NK-92 (cell line): ENCODE data around the gene HAPLN2.

ENCODE experiments used
- DNase-seq: peaks from one replicate; lab custom pipeline; 2025; ENCODE audit not compliant: unreplicated experiment; lab: John Stamatoyannopoulos, UW

Gene HAPLN2

DNA sequence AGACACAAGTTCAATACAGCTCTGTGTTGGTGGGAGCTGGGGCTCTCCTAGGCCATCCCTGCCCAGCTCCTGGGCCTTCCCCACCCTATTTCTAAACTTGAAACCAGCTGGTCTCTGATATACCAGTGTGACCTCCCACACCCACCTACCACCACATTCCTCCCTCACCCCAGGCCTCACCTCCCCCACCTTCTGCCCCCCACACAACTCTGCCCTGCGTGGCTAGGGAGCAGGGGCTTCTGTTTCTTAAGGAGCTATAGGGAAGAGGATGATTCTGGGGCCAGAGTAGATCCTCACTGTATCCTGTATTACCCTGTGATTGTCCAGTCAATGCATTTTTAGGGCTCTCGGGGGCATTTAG, 41.5 kb downstream of the HAPLN2 start:
- no peak for DNase-seq

DNA sequence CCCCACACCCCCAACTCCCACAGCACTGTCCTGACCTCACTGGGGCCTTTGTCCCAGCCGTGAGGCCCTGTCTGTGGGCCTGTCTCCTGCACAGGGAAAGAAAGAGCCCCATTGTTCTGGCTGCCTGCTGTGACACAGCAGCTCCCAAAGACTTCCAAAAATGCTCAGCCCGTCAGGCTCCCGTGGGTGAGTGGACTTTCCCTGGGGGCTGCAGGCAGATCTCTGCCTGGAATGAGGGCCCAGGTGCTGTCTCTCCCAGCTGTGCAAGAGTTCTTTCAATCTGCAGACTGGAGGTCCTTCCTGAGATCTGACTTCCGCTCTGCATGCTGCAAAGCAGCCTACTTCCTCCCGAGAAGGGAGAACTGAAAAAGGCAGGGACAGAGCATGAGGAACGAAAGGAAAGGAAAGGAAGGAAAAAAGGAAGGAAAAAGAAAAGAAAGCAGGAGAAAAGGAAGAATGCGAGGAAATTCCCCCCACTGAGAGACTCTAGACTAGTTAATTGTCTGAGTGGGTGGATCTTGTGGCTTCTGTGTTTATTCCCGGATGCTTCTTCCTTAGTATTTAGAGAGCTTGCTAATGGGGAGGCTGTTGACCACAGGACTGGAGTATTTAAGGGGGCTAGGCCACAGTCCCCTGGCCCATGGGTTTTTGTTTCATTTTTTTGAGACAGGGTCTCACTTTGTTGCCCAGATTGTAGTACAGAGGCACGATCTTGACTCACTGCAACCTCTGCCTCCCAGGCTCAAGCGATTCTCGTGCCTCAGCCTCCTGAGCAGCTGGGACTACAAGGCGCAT, 43.0 kb downstream of the HAPLN2 start:
- no peak for DNase-seq

DNA sequence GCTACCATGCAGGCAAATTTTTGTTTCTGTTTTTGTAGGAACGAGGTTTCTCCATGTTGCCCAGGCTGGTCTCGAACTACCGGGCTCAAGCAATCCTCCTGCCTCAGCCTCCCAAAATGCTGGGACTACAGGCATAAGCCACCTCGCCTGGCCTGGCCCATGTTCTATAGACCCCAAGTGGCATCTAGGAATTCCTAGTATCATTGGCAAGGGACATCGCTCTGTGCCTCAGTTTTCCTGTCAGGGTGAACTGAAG, 43.5 kb downstream of the HAPLN2 start:
- no peak for DNase-seq

DNA sequence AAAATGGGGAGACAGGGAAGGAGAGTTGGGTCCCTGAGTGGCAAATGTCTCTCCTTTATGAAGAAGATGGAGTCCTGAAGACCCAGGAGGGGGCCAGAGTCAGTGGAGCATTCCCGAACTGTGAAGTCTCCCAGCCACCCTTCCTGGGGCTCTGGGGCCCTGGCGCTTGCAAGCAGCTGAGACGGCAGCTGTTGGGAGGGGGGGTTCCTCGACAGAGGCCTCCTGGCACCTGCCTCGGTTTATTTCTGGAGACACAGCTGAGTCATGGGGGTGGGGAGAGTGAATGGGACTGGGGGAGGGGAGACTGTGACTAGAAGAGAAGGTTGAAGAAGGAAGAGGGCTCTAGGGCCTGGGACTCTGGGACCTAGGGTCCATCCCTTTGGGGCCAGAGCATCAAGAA, 44.0 kb downstream of the HAPLN2 start:
- no peak for DNase-seq

DNA sequence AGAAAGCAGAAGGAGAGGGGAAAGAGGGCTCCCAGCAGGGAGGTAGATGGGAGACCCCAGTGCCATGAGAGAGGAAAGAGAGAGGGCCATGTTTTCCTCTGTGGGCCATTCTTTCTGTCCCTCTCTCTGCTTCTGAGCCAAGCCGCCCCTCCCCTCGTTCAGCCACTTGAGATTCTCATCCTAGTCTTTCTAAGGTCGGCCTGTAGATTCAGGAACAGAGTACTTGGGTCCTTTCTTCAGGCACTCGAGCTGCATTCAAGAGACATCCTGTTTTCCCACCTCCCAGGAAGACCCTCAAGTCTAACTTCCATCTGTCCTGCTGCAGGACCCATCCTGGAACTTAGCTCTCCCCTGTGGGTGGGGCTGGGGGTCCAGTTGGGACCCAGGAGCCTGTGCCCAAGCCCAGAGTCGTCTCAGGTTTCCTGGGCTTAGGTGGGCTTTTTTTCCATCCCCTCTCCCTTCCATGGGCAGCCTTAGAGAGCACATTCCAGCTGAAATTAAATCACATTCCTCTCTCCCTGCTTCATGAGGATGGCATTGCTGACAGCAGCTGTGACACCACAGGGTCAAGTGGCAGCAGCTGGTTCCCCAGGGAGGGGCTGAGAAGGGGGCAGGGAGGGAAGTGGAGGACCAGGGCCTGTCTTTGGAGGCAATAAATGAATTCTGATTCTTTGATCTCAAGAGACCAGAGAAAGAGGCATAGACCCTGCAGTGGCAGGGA, 45.0 kb downstream of the HAPLN2 start:
- no peak for DNase-seq

DNA sequence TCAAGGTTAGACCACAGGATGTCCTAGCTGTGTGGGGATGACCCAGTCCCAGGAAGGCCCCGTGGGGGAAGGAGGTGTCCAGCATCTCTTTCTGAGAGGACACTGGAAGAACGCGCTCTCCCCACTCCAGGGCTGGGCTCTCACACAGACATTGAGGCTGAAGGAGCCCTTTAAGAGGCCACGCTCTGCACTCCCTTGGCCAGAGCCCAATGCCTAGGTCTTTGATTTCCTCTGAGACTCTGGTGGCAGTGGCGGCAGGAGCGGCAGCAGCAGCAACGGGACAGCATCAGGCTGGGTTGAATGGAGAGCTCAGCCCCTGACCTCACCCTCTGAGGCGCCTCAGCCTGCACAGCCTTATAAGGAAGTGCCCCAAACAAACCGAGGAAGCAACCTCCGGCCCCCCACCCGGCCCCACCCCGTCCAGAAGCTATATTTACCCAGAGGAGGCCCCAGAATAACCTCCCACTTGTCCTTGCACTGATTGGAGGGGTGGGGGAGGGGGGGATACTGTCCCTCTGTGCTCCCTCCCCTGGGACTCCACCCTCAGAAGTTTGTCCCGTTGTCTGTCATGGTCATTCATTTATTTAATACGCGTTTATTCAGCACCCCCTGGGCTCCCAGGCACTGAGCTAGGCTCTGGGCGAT, 45.7 kb downstream of the HAPLN2 start:
- DNase-seq, result no peak

GRCh38 chr1:156665539-156665938, 46.3 kb downstream of the HAPLN2 start:
- DNase-seq, result no peak

DNA sequence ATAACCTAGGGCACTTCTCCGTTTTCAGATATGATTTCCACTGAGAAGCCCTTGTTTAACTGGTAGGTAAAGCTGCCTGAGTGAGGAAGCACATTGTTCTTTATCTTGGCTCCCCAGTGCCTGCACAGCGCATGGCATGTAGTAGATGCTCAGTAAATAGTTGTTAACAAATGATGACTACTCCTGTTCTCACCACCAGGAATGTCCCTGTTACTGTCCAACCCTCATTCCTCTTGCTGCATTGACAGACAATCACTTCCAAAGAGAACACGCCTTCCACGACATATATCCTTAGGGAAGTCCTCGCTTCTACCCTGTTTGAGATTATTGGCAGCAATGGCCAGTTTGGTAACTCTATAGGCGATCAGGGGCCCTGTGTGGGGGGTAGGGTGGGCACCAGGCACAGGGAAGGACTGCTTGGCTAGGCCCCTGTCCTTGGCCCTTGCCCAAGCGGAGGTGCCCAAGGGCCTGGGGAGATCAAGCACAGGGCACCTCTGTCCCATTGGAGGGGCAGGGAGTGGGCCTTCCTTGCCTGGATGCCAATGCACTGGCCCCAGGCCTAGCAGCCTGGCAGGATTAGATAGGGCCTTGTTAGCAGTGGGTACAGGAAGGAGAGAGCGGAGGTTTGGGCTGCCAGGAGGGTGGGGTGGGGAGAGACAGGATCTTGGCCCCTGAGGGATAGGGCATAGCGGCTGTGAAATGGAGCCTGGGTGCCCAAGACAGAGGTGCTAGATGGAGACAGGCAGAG, 47.8 kb downstream of the HAPLN2 start:
- no peak for DNase-seq

- DNase-seq, result no peak
These were observed 48.4 kb downstream of the HAPLN2 start for GRCh38 chr1:156667610-156667967.

GRCh38 chr1:156667968-156668709, 48.9 kb downstream of the HAPLN2 start:
- no peak for DNase-seq

GRCh38 chr1:156668801-156669637, 49.8 kb downstream of the HAPLN2 start:
- DNase-seq, result no peak

DNA sequence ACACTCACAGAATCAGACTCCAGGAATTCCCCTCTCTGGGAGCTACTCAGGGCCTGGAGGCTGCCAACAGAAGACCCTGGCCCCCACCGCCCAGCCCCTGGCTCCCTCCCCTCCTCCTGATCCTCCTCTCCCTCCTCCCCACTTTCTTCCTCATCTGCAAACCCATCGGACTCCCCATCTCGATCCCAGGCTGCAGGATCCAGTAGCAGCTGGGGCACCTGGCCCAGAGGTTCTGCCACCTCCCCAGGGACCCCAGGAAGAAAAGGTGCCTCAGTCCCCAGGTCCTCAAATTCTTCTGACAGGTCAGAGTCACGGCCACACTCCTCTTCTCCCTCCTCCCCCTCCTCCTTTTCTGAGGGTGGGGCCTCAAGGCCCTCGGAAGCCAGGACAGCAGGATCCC, 50.6 kb downstream of the HAPLN2 start:
- DNase-seq, result no peak

- no peak for DNase-seq
These were observed 51.1 kb downstream of the HAPLN2 start for GRCh38 chr1:156670359-156670758.

- DNase-seq, result no peak
These were observed 51.6 kb downstream of the HAPLN2 start for GRCh38 chr1:156670791-156671190.

DNA sequence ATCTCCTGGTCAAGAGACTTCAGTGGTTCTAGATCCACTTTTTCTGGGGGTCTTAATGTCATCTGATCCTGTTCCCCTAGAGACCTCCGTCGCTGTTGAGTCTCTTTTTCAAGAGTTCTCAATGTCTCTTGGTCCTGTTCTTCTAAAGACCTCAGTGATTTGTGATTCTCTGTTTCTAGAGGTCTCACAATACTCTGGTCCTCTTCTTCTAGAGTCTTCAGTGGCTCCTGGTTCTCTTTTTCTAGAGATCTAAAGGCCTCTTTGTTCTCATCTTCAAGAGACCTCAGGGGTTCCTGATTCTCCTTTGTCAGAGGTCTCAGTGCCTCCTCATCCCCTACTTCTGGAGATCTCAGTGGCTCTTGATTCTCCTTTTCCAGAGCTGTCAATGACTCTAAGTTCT, 52.6 kb downstream of the HAPLN2 start:
- DNase-seq, result no peak

DNA sequence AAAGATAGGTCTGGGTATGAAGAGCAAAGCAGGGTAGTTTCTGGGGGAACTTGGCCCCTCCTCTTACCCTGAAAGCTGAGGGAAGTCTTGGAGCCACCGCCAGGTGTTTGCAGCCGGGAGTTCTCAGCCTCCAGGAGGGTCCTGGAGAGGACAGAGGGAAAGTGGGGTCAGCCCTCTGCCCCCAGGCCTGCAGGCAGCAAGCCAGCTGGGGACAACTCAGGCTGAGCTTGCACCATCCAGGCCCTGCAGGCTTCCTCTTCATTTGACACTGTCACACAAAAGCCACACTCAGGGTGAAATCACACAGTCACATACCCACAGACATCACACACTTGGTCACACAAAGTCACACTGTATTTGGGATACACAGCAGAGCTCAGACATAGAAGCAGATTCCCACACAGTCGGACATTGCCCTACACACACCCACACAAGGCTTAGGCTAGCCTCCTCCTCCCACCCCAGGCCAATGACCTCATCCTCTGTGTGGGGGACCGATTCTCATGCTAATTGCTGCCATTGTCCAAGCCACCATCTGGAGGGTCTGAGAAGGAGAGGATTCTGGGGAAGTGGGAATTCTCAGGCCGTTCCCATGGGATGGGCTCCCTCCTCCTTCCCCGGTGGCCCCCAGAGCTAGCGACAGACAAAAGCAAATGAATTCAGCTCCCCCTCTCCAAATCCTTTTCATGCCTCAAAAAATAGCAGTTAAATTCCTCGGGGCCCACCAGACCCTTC, 54.3 kb downstream of the HAPLN2 start:
- no peak for DNase-seq
